NCI-H524 (cell line): ENCODE results near the gene FRMD6.

Experiments
- DNase-seq, 2 experiments: peaks; one replicate each; lab custom pipeline; 2025; lab: John Stamatoyannopoulos, UW

FRMD6 gene

DNA sequence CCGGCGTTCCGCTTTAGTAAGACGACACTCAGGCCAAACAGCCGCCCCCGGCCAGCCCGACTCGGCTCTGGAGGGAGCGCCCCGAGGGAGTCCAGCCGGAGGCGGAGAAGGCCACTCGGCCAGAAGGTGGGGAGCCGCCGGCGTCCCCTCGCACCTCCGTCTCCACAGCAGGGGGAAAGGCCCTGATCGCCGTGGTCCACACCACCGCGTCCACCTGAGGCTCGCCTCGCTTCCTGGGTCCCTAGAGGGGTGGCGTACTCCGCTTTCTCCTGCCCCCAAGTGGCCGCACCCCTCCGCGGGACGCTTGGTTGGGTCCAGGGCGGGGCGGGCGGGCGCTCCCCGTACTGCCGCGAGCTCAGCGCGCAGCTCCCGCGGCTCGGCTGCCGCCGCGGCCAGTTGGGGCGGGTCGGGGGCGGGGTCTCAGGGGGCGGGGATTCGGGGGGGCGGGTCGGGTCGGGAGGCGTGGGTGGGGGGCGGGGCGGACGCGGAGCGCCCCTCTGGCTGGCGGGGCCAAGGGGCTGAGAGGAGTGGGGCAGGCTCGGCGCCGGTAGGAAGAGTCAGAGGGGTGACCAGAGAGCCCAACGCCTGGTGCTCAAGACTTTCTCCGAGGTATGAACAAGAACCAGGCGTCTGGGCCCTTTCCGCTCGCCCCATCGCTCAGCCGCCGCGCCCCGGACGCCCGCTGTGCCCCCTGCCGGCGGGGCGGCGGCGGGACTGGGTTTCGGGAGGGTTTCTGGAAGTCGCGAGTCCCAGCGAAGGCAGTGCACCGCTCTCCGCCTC is at the start of gene FRMD6:
TSS of gene FRMD6 (plus strand) at position 523 of the 780 bp plus-strand sequence. CDS start 37,927 bp downstream, outside the sequence.
- peak; percentile 81 to 89 for DNase-seq

GRCh38 chr14:51602310-51602709 is 49.4 kb upstream of the FRMD6 start:
- no peak for DNase-seq

GRCh38 chr14:51603495-51603894 is 48.2 kb upstream of the FRMD6 start:
- no peak for DNase-seq

DNA sequence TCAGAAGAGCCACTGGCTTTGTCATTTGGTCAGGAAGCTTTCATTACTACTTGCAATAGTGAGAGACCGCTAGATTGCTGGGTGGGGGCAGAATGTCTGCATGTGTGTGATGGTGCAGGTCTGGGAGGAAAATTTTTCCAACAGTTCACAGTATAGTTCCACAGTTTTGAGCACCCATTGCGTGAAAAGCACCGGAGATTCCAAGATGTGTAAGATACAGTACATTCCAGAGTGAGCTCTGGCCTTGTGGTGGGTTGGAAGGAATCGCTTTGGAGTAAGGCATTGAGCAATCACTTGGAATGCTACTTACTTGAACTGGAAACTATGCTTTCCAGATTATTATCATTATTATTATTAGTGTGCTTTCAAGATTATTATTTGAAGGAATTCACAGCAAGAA is 47.6 kb upstream of the FRMD6 start:
- DNase-seq = no peak

DNA sequence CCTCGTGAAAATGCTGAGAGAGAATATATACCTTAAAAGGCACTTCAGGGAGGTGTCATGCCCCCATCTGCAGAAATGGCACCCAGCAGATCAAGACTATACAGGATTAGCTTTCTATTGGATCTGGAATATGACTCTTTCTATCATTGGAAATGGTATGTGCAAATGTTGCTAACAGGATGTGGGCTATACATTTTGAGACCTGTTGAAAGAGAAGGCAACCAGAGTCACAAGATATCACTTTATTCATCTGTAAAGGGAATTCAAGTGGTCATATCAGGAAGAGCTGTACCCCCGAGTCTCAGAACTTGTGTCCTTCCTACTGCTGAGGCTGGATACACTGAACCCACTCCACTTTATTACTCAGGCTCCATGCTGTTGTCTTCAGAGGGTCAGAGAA is 46.1 kb upstream of the FRMD6 start:
- peak in 1 of 2 experiments; percentile 37 for DNase-seq

GRCh38 chr14:51607711-51608110 is 44.0 kb upstream of the FRMD6 start:
- DNase-seq = no peak

GRCh38 chr14:51609251-51609954 is 42.3 kb upstream of the FRMD6 start:
- DNase-seq = no peak

- DNase-seq = no peak
Observed at GRCh38 chr14:51609955-51610283, 41.8 kb upstream of the FRMD6 start.

- no peak for DNase-seq
Observed at GRCh38 chr14:51610771-51611170, 40.9 kb upstream of the FRMD6 start.

DNA sequence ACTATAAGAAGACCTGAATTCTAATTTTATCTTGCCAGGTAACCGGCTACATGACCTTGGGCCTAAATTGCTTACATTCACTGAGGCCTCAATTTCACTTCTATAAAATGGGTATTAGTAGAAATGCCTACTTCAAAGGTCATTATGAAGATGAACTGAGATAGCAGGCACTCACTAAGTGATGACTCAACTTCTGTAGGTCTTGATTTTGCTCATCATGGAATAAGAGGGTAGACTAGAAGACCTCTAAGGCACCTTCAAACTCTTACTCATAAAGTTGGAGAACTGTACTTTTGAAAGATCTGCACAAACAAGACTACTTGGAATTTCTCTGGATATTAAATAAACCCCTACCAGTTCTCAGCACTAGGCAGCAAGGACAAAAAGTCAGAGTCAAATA is 39.3 kb upstream of the FRMD6 start:
- DNase-seq = no peak

GRCh38 chr14:51613416-51613815 is 38.3 kb upstream of the FRMD6 start:
- DNase-seq = no peak

- DNase-seq = peak; percentile 91 to 98
Observed at GRCh38 chr14:51614707-51615106, 37.0 kb upstream of the FRMD6 start.

GRCh38 chr14:51616256-51616655 is 35.5 kb upstream of the FRMD6 start:
- peak; percentile 71 to 89 for DNase-seq

GRCh38 chr14:51616724-51617409 is 34.8 kb upstream of the FRMD6 start:
- DNase-seq = no peak

- DNase-seq = no peak
Observed at GRCh38 chr14:51619561-51619960, 32.1 kb upstream of the FRMD6 start.

- no peak for DNase-seq
Observed at GRCh38 chr14:51620056-51620455, 31.7 kb upstream of the FRMD6 start.

- no peak for DNase-seq
Observed at GRCh38 chr14:51621654-51622053, 30.1 kb upstream of the FRMD6 start.

DNA sequence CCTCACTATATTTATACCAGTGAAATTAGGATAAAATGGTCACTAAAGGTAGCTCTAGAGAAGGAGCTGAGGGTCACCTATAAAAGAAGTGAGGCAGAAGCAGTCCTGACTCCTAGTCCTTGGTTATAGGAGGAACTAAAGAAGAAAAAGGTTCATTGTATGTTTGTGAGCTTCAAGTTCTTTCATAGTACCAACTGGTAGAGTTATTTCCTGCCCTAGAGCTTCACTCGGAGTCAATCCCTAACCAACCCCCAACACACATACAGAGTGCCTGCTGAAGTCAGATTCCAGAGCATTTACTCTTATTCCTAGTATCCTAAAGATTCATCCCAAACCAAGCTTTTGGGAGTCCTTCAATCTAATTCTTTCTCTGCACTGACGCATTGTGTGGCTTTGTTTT is 29.3 kb upstream of the FRMD6 start:
- no peak for DNase-seq

GRCh38 chr14:51624955-51625569 is 26.6 kb upstream of the FRMD6 start:
- DNase-seq = no peak

DNA sequence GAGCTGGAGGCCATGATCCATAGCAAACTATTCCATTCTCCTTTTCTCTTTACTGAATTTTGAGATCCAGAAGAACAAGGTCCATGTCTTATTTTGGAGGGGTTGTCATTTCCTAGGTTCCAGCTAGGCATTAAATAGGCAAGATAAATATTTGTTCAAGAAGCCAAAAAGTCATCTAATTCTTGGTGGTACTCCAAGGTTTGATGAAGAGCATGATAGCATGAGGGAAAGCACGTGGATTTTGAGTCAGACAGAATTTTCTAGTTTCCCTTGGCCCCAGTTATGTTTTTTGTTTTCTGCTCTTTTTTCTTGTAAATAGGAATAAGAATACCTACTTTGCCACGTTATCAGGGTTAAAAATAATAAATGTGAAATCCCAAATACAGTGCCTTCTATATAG is 25.5 kb upstream of the FRMD6 start:
- DNase-seq = no peak

- DNase-seq = no peak
Observed at GRCh38 chr14:51626788-51627187, 24.9 kb upstream of the FRMD6 start.

GRCh38 chr14:51627313-51627712 is 24.4 kb upstream of the FRMD6 start:
- DNase-seq = no peak

GRCh38 chr14:51628238-51628637 is 23.5 kb upstream of the FRMD6 start:
- DNase-seq = no peak
